ENCODE results near the gene MICA. TPM values are rescaled to one million over a fixed set of nuclear protein-coding genes. Genes with fewer than 3 reads are reported as not detected.

Gene MICA
- 10 to 100 TPM; 18.9 to 35.4 (median 22.3) TPM for total RNA-seq

- peaks cover 56 to 77% (median 73%) of the 10 kb centered on the region in 4 donors for H3K4me1 ChIP-seq
- TF ChIP-seq POLR2AphosphoS5 (IDR thresholded peaks at IDR 0.05) (peak; percentile 90 to 91), EP300 (IDR thresholded peaks at IDR 0.05) (no peak), CTCF (IDR thresholded peaks at IDR 0.05) (peak in 1 of 3 experiments; percentile 13), POLR2A (IDR thresholded peaks at IDR 0.05; ENCODE audit: low read depth) (peak; percentile 77)
- no peaks in the 10 kb centered on the region for H3K36me3 ChIP-seq
- H3K27me3 ChIP-seq = no peaks in the 10 kb centered on the region
- WGBS = 0% methylated on average over 21 of the region's 58 CpGs
- peak within 1 kb of the TSS; percentile 94 to 98 (median 96) for H3K27ac ChIP-seq (replicated peaks in 1 of 4)
- peak within 1 kb of the TSS; percentile 56 to 87 (median 78) for H3K4me3 ChIP-seq
- intact Hi-C loops (cut with DNase I) = no loop called here
- H3K9me3 ChIP-seq = no peaks in the 10 kb centered on the region
- peak; percentile 96 for DNase-seq (ENCODE audit: extremely low spot score)
These were observed at the start of gene MICA for GRCh38 chr6:31403283-31404060. MICA (plus strand) TSS chr6:31403595; CDS start chr6:31403633, 38 bp downstream.

GRCh38 chr6:31354158-31354863 is 49.1 kb upstream of the MICA start:
- intact Hi-C loops (cut with DNase I) = loop anchor here (5.0 kb wide), 1 partner anchor 87 kb away; no protein-coding TSS in a partner anchor
- Histone ChIP-seq H3K27me3 (no peaks in the 10 kb centered on the region), H3K4me3 (peak overlapping the region in 3 of 4 donors; percentile 67 to 73 (median 68)), H3K27ac (replicated peaks in 1 of 4) (no peak overlapping the region), H3K9me3 (no peaks in the 10 kb centered on the region), H3K36me3 (peaks cover 0 to 26% (median 19%) of the 10 kb centered on the region in 4 donors), H3K4me1 (peaks cover 8 to 20% (median 16%) of the 10 kb centered on the region in 4 donors)
- 84% methylated on average over 11 of the region's 11 CpGs for WGBS
- DNase-seq (ENCODE audit: extremely low spot score) = peak; percentile 47
- TF ChIP-seq EP300 (IDR thresholded peaks at IDR 0.05) = no peak
- TF ChIP-seq POLR2A (IDR thresholded peaks at IDR 0.05; ENCODE audit: low read depth) = no peak
- TF ChIP-seq CTCF (IDR thresholded peaks at IDR 0.05) = no peak
- TF ChIP-seq POLR2AphosphoS5 (IDR thresholded peaks at IDR 0.05) = no peak

GRCh38 chr6:31354864-31355582 is 48.4 kb upstream of the MICA start:
- peaks cover 8 to 20% (median 16%) of the 10 kb centered on the region in 4 donors for H3K4me1 ChIP-seq
- intact Hi-C loops (cut with DNase I) = loop anchor here (5.0 kb wide), 1 partner anchor 88 kb away; no protein-coding TSS in a partner anchor
- no peak overlapping the region for H3K27ac ChIP-seq (replicated peaks in 1 of 4)
- no peak for TF ChIP-seq EP300 (IDR thresholded peaks at IDR 0.05)
- no peak for TF ChIP-seq POLR2A (IDR thresholded peaks at IDR 0.05; ENCODE audit: low read depth)
- no peak for TF ChIP-seq CTCF (IDR thresholded peaks at IDR 0.05)
- H3K4me3 ChIP-seq = peak overlapping the region; percentile 31 to 73 (median 68)
- peak; percentile 84 for DNase-seq (ENCODE audit: extremely low spot score)
- WGBS = 73% methylated on average over 6 of the region's 11 CpGs
- H3K9me3 ChIP-seq = no peaks in the 10 kb centered on the region
- peaks cover 0 to 26% (median 19%) of the 10 kb centered on the region in 4 donors for H3K36me3 ChIP-seq
- H3K27me3 ChIP-seq = no peaks in the 10 kb centered on the region

- intact Hi-C loops (cut with DNase I) = no loop called here
- DNase-seq (ENCODE audit: extremely low spot score) = peak; percentile 50
- Histone ChIP-seq H3K4me1 (peaks cover 8 to 20% (median 16%) of the 10 kb centered on the region in 4 donors), H3K27me3 (no peaks in the 10 kb centered on the region), H3K27ac (replicated peaks in 1 of 4) (no peak overlapping the region), H3K36me3 (peaks cover 0 to 26% (median 19%) of the 10 kb centered on the region in 4 donors), H3K9me3 (no peaks in the 10 kb centered on the region), H3K4me3 (peak overlapping the region; percentile 67 to 73 (median 68))
- no peak for TF ChIP-seq POLR2A (IDR thresholded peaks at IDR 0.05; ENCODE audit: low read depth)
- 78% methylated on average over 4 of the region's 5 CpGs for WGBS
These were observed 47.8 kb upstream of the MICA start for GRCh38 chr6:31355583-31355948.
